Bone marrow (tissue), 2 donors: Measurements from ENCODE around the gene PSAT1.

Experiments used
- DNase-seq, 2 donors: peaks; one replicate each; lab custom pipeline; 2025; lab: John Stamatoyannopoulos, UW

PSAT1 gene

GRCh38 chr9:78292716-78293497, 4.0 kb upstream of the PSAT1 start:
- no peak for DNase-seq

- DNase-seq: no peak
Observed at GRCh38 chr9:78294290-78295176, 2.4 kb upstream of the PSAT1 start.

GRCh38 chr9:78295177-78295575, 1.7 kb upstream of the PSAT1 start:
- no peak for DNase-seq

- DNase-seq: no peak
Observed at GRCh38 chr9:78295731-78296130, 1.2 kb upstream of the PSAT1 start.

- no peak for DNase-seq
Observed at GRCh38 chr9:78296201-78296892, 578 bp upstream of the PSAT1 start.

GRCh38 chr9:78297672-78297961, 692 bp downstream of the PSAT1 start:
- no peak for DNase-seq

GRCh38 chr9:78298046-78298765, 1.3 kb downstream of the PSAT1 start:
- DNase-seq: no peak

- DNase-seq: no peak
Observed at GRCh38 chr9:78300209-78300608, 3.3 kb downstream of the PSAT1 start.

- no peak for DNase-seq
Observed at GRCh38 chr9:78301466-78301865, 4.5 kb downstream of the PSAT1 start.

GRCh38 chr9:78303377-78304062, 6.6 kb downstream of the PSAT1 start:
- DNase-seq: no peak

GRCh38 chr9:78304357-78304756, 7.4 kb downstream of the PSAT1 start:
- no peak for DNase-seq

GRCh38 chr9:78306222-78307076, 9.5 kb downstream of the PSAT1 start:
- no peak for DNase-seq

GRCh38 chr9:78307360-78307759, 10.4 kb downstream of the PSAT1 start:
- DNase-seq: no peak

GRCh38 chr9:78309066-78309465, 12.1 kb downstream of the PSAT1 start:
- DNase-seq: no peak

GRCh38 chr9:78311075-78311474, 14.2 kb downstream of the PSAT1 start:
- DNase-seq: no peak

GRCh38 chr9:78311886-78312524, 15.1 kb downstream of the PSAT1 start:
- DNase-seq: no peak

- no peak for DNase-seq
Observed at GRCh38 chr9:78314550-78314949, 17.6 kb downstream of the PSAT1 start.

GRCh38 chr9:78314953-78315870, 18.3 kb downstream of the PSAT1 start:
- DNase-seq: no peak
